Central memory CD8-positive, alpha-beta T cell (primary cell): ENCODE data around the gene RBP5.

Source experiments
- ATAC-seq: fragments of 150-1000 bp; cut with Tn5 transposase; replicated peaks from 2 replicates; pipeline ENCODE4 v1.10.0; 2022; ENCODE audit warnings: mild to moderate bottlenecking, moderate FRiP score, moderate number of reproducible peaks; ENCODE audit not compliant: poor library complexity, severe bottlenecking; ENCODE audit errors: extremely low read depth
- DNase-seq, 2 donors: peaks; one replicate each; pipeline ENCODE4 v3.0.0; 2021; ENCODE audit warnings: low spot score in 2 of 2
- H3K27ac Mint-ChIP-seq: one replicate; pipeline ENCODE4 v1.8.0; 2022; ENCODE audit warnings: low read depth, mild to moderate bottlenecking, moderate library complexity, mixed read lengths
- H3K27me3 Mint-ChIP-seq: one replicate; pipeline ENCODE4 v1.8.0; 2022; ENCODE audit warnings: mixed read lengths
- H3K36me3 Mint-ChIP-seq: one replicate; pipeline ENCODE4 v1.8.0; 2022; ENCODE audit warnings: mild to moderate bottlenecking, moderate library complexity, mixed read lengths; ENCODE audit not compliant: insufficient read depth
- H3K4me1 Mint-ChIP-seq: one replicate; pipeline ENCODE4 v1.8.0; 2022; ENCODE audit warnings: mixed read lengths
- H3K4me3 Mint-ChIP-seq: one replicate; pipeline ENCODE4 v1.8.0; 2022; ENCODE audit warnings: mild to moderate bottlenecking, moderate library complexity, mixed read lengths
- H3K9me3 Mint-ChIP-seq: one replicate; pipeline ENCODE4 v1.8.0; 2022; ENCODE audit warnings: mixed read lengths

The RBP5 gene

GRCh38 chr12:7156259-7157197 is 27.8 kb upstream of the RBP5 start:
- no peak overlapping the region for H3K27ac Mint-ChIP-seq
- H3K36me3 Mint-ChIP-seq = peaks cover 18% of the 10 kb centered on the region
- H3K27me3 Mint-ChIP-seq = no peaks in the 10 kb centered on the region
- no peak overlapping the region for H3K4me3 Mint-ChIP-seq
- H3K9me3 Mint-ChIP-seq = no peaks in the 10 kb centered on the region
- no peak for ATAC-seq
- DNase-seq = no peak
- no peaks in the 10 kb centered on the region for H3K4me1 Mint-ChIP-seq

DNA sequence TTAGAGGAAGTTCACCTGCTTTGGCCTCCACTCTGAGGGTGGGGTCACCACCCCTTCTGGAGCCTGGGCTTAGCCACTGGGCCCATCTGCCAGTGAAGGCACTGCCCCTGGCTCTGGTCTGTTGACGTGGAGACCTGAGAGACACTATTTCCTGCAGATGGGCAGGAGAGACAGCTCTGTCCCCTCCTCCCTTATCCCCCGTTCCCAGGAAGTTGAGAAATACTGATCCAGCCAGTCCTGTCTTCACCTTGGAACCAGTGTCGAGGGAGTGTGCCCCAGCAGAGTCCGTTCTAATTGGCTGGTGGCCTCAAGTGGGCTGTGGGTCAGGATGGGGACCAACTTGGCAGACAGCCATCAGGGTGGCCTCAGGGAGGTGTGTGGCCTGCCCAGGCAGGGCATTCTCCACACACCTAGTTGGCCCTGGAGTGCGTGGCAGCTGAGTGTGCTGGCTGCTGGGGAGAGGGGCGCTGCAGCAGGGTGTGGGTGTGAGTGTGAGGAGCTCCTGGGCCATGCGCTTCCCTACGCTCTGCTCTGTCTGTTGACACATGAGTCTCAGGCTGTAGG is 26.9 kb upstream of the RBP5 start:
- H3K36me3 Mint-ChIP-seq = peaks cover 21% of the 10 kb centered on the region
- ATAC-seq (no peak), DNase-seq (no peak)
- no peaks in the 10 kb centered on the region for H3K4me1 Mint-ChIP-seq
- no peaks in the 10 kb centered on the region for H3K27me3 Mint-ChIP-seq
- no peak overlapping the region for H3K27ac Mint-ChIP-seq
- no peak overlapping the region for H3K4me3 Mint-ChIP-seq
- no peaks in the 10 kb centered on the region for H3K9me3 Mint-ChIP-seq

DNA sequence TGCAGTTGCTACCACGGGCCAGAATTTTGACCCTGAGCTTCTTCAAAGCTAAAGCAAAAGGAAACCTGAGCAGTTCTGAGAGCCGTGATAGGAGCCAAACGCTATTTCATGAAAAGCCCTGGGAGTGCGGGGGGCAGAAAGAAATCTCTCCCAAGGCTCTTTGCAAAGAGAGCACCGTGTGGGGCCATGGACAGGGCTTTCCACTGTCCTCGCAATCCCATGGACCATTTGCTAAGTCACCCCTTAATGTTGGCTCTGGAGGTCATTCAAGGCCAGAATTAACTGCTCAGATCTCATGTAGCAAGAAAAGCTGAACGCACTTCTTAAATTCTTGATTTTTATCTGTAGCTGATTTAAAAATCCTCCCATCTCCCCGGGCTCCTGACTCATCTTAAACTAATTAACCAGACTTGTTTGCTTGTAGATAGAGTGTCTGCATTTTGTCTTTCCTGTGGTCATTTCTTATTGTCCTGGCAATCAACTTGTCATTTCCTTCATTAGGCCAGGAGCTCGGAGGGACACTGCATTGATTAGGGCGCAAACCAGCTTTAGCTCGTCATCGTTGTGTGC is 26.3 kb upstream of the RBP5 start:
- H3K27ac Mint-ChIP-seq = no peak overlapping the region
- no peaks in the 10 kb centered on the region for H3K27me3 Mint-ChIP-seq
- ATAC-seq (no peak), DNase-seq (no peak)
- no peaks in the 10 kb centered on the region for H3K9me3 Mint-ChIP-seq
- H3K4me1 Mint-ChIP-seq = no peaks in the 10 kb centered on the region
- peaks cover 25% of the 10 kb centered on the region for H3K36me3 Mint-ChIP-seq
- no peak overlapping the region for H3K4me3 Mint-ChIP-seq

DNA sequence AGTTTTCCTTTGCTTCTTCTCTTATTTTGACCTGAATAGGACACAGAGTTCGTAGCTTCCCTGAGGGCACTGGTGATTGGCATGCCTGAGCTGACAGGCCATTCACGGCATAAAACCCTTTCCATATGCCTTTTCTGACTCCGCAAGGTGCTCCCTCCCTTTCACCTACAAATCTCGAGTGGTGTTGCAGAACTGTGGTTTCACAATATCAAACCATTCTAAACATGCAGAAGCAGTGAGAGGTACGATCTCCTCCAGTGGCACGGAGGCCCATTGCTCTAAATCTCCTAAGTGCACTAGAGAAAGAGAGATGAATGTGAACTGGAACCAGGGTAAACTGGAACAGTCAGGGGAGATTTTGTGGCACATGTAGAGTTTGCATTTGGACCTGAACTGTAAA is 25.4 kb upstream of the RBP5 start:
- Mint-ChIP-seq H3K4me3 (no peak overlapping the region), H3K27me3 (no peaks in the 10 kb centered on the region), H3K4me1 (no peaks in the 10 kb centered on the region), H3K27ac (no peak overlapping the region), H3K9me3 (no peaks in the 10 kb centered on the region), H3K36me3 (peaks cover 30% of the 10 kb centered on the region)
- ATAC-seq (no peak), DNase-seq (no peak)

- Mint-ChIP-seq H3K27me3 (no peaks in the 10 kb centered on the region), H3K9me3 (no peaks in the 10 kb centered on the region), H3K36me3 (peaks cover 30% of the 10 kb centered on the region), H3K27ac (no peak overlapping the region), H3K4me3 (no peak overlapping the region), H3K4me1 (no peaks in the 10 kb centered on the region)
- no peak for ATAC-seq
- DNase-seq = no peak
Observed at GRCh38 chr12:7152818-7153217, 24.1 kb upstream of the RBP5 start.

DNA sequence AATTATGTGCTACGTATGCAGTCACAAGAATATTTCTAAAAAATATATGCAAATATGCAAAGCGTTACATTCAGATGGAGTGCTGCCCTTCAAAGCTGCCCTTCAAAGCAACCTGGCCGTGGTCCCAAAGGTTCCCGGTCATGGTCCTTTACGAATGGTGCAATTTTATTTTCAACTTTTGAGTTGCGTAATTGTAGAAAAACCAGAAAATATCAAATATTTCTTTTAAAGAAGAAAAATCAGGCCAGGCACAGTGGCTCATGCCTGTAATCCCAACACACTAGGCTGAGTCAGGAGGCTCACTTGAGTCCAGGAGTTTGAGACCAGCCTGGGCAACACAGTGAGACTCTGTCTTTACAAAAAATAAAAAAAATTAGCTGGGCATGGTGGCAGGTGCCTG is 22.8 kb upstream of the RBP5 start:
- no peak for ATAC-seq
- Mint-ChIP-seq H3K9me3 (no peaks in the 10 kb centered on the region), H3K27me3 (no peaks in the 10 kb centered on the region), H3K36me3 (peaks cover 32% of the 10 kb centered on the region), H3K4me1 (no peaks in the 10 kb centered on the region), H3K27ac (no peak overlapping the region), H3K4me3 (no peak overlapping the region)
- DNase-seq = no peak

DNA sequence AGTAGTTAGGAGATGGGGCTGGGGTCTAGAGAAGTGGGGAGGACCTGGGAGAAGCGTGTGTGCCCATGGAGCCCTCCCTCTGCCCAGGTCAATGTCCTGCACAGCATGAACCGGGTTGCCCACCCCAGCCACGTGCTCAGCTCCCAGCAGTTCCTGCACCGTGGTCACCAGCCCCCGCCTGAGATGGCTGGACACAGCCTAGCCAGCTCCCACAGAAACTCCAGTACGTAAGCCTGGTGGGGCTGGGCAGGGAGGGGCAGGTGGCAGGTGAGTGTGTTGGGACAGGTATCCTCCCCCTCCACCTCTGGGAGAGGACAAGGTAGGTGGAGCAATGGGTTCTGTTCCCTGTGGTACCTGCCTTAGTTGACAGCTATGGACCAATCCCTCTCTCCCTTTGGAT is 22.2 kb upstream of the RBP5 start:
- Mint-ChIP-seq H3K9me3 (no peaks in the 10 kb centered on the region), H3K4me1 (no peaks in the 10 kb centered on the region), H3K36me3 (peaks cover 30% of the 10 kb centered on the region), H3K4me3 (no peak overlapping the region), H3K27me3 (no peaks in the 10 kb centered on the region), H3K27ac (no peak overlapping the region)
- no peak for DNase-seq
- ATAC-seq = no peak

GRCh38 chr12:7150356-7150755 is 21.7 kb upstream of the RBP5 start:
- ATAC-seq (no peak), DNase-seq (no peak)
- H3K4me1 Mint-ChIP-seq = no peaks in the 10 kb centered on the region
- H3K27me3 Mint-ChIP-seq = no peaks in the 10 kb centered on the region
- peaks cover 29% of the 10 kb centered on the region for H3K36me3 Mint-ChIP-seq
- H3K9me3 Mint-ChIP-seq = no peaks in the 10 kb centered on the region
- no peak overlapping the region for H3K27ac Mint-ChIP-seq
- no peak overlapping the region for H3K4me3 Mint-ChIP-seq

DNA sequence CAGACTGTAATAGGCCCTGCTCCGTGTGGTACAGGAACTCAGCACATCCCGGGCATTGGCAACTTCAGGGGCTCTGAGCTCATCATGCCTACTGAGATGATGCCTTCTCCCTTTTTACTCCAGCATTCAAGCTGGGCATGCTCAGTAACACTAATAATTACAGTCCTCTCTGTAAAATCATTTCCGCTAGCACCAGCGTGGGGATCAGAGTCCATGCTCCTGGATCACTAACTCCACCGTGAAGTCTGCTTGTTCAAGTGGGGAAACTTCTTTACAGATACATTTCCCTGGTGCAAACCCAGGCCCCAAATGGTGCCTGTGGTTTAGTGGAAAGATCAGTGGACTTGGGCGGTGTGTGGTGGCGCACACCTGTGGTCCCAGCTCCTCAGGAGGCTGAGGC is 18.2 kb upstream of the RBP5 start:
- Mint-ChIP-seq H3K4me3 (no peak overlapping the region), H3K9me3 (no peaks in the 10 kb centered on the region), H3K27ac (no peak overlapping the region), H3K4me1 (no peaks in the 10 kb centered on the region), H3K36me3 (peaks cover 34% of the 10 kb centered on the region), H3K27me3 (no peaks in the 10 kb centered on the region)
- no peak for ATAC-seq
- no peak for DNase-seq

DNA sequence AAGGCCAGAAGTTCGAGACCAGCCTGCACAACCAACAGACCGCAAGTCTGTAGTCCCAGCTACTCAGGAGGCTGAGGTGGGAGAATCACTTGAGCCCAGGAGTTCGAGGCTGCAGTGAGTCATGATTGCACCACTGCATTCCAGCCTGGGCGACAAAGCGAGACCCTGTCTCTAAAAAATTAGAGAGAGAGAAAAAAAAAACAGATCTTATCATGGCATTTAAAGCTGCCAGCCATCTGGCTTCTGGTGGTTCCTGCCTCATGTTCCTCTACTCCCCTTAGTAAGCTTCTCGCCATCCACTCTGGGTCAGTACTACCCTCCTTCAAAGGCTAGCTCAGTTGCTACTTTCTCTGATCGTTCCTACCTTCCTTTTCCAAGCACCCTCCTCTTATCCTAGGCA is 17.5 kb upstream of the RBP5 start:
- Mint-ChIP-seq H3K9me3 (no peaks in the 10 kb centered on the region), H3K4me3 (no peak overlapping the region), H3K27ac (no peak overlapping the region), H3K36me3 (peaks cover 40% of the 10 kb centered on the region), H3K27me3 (no peaks in the 10 kb centered on the region), H3K4me1 (no peaks in the 10 kb centered on the region)
- no peak for DNase-seq
- no peak for ATAC-seq

DNA sequence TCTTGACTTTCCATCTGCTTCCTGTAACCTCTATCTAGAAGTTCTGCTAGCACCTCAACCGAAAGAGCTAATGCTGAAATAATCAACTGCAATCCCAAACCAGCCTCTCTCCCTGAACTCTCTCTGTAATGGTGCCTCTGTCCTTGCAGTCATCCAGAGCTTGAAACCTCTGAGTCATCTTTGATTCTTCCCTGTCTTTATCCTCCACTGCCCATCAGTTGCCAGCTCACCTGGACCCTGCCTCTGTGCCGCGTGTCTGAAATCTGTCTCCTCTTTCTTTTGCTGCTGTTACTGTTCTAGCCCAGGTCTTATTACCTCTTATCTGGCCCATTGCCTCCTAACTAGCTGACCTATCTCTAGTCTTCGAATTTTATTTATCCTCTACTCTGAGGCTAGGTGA is 17.0 kb upstream of the RBP5 start:
- ATAC-seq (no peak), DNase-seq (no peak)
- Mint-ChIP-seq H3K27me3 (no peaks in the 10 kb centered on the region), H3K27ac (no peak overlapping the region), H3K4me3 (no peak overlapping the region), H3K4me1 (no peaks in the 10 kb centered on the region), H3K36me3 (peaks cover 37% of the 10 kb centered on the region), H3K9me3 (no peaks in the 10 kb centered on the region)

GRCh38 chr12:7144414-7145120 is 15.9 kb upstream of the RBP5 start:
- H3K4me3 Mint-ChIP-seq = no peak overlapping the region
- no peaks in the 10 kb centered on the region for H3K27me3 Mint-ChIP-seq
- ATAC-seq = no peak
- H3K9me3 Mint-ChIP-seq = no peaks in the 10 kb centered on the region
- DNase-seq = no peak
- H3K4me1 Mint-ChIP-seq = no peaks in the 10 kb centered on the region
- H3K27ac Mint-ChIP-seq = no peak overlapping the region
- peaks cover 31% of the 10 kb centered on the region for H3K36me3 Mint-ChIP-seq
